Uterus (tissue), 2 donors: Measurements from ENCODE around the gene ACSS1.

Source experiments
- CTCF ChIP-seq, 4 experiments: fragments of 200-600 bp in 2 of 4; fragments of 450-650 bp in 2 of 4; sonication (generic) in 2 of 4; IDR thresholded peaks; one replicate each; pipeline ENCODE4 v1.5.1; 2016 to 2019; ENCODE audit warnings: antibody characterized with exemption in 4 of 4, mild to moderate bottlenecking in 2 of 4, moderate library complexity in 1 of 4
- POLR2A ChIP-seq, 2 donors: fragments of 450-650 bp; IDR thresholded peaks; one replicate each; pipeline ENCODE4 v1.6.1; 2016; ENCODE audit warnings: antibody characterized with exemption in 2 of 2, mild to moderate bottlenecking in 1 of 2, moderate library complexity in 1 of 2

- no peak for TF ChIP-seq CTCF (IDR thresholded peaks at IDR 0.05)
- TF ChIP-seq POLR2A (IDR thresholded peaks at IDR 0.05), result no peak
These were observed 76.1 kb downstream of the ACSS1 start for GRCh38 chr20:24981790-24982189.
